Activated CD4-positive, alpha-beta T cell treated with anti-CD3 and anti-CD28 coated beads, Interleukin-2, Interleukin-6, amounts not matched to agents 100 ng/mL and 50 ng/mL, durations not matched to agents 16 hours and 8 hours (primary cell): Measurements from ENCODE around the gene VLDLR.

Experiments
- DNase-seq: peaks from one replicate; pipeline ENCODE4 v3.0.0-alpha.2; 2020

Gene VLDLR

GRCh38 chr9:2622461-2623287, 1.1 kb downstream of the VLDLR start:
- DNase-seq, result peak; percentile 37

- DNase-seq, result no peak
Observed at GRCh38 chr9:2623288-2624050, 1.9 kb downstream of the VLDLR start.

- DNase-seq, result no peak
Observed at GRCh38 chr9:2624051-2624682, 2.6 kb downstream of the VLDLR start.

- DNase-seq, result no peak
Observed at GRCh38 chr9:2625427-2625826, 3.8 kb downstream of the VLDLR start.

GRCh38 chr9:2628919-2629318, 7.3 kb downstream of the VLDLR start:
- no peak for DNase-seq

GRCh38 chr9:2630158-2630557, 8.6 kb downstream of the VLDLR start:
- DNase-seq, result no peak

GRCh38 chr9:2631263-2631662, 9.7 kb downstream of the VLDLR start:
- no peak for DNase-seq

GRCh38 chr9:2634153-2634552, 12.6 kb downstream of the VLDLR start:
- no peak for DNase-seq

GRCh38 chr9:2634818-2635217, 13.2 kb downstream of the VLDLR start:
- DNase-seq, result no peak

- no peak for DNase-seq
Observed at GRCh38 chr9:2635922-2636321, 14.3 kb downstream of the VLDLR start.

- DNase-seq, result no peak
Observed at GRCh38 chr9:2637390-2637789, 15.8 kb downstream of the VLDLR start.

- peak; percentile 43 for DNase-seq
Observed at GRCh38 chr9:2638871-2639673, 17.5 kb downstream of the VLDLR start.

GRCh38 chr9:2639786-2640185, 18.2 kb downstream of the VLDLR start:
- DNase-seq, result no peak

GRCh38 chr9:2640570-2640969, 19.0 kb downstream of the VLDLR start:
- no peak for DNase-seq

- no peak for DNase-seq
Observed at GRCh38 chr9:2641033-2641432, 19.4 kb downstream of the VLDLR start.

- DNase-seq, result no peak
Observed at GRCh38 chr9:2642068-2642467, 20.5 kb downstream of the VLDLR start.

GRCh38 chr9:2645569-2645968, 24.0 kb downstream of the VLDLR start:
- no peak for DNase-seq

GRCh38 chr9:2655411-2655901, 33.9 kb downstream of the VLDLR start:
- DNase-seq, result peak; percentile 82

- peak; percentile 35 for DNase-seq
Observed at GRCh38 chr9:2657427-2657826, 35.8 kb downstream of the VLDLR start.

GRCh38 chr9:2662496-2662895, 40.9 kb downstream of the VLDLR start:
- DNase-seq, result no peak

GRCh38 chr9:2663461-2664173, 42.0 kb downstream of the VLDLR start:
- no peak for DNase-seq
